Gastrocnemius medialis (tissue), 4 donors: ENCODE results near the gene COL6A1. TPM values are rescaled to one million over a fixed set of nuclear protein-coding genes. Genes with fewer than 3 reads are reported as not detected.
"Not testable (repeated sequence)": the region's sequence is repeated elsewhere in the genome, so short reads cannot be mapped to it uniquely, and the experiment has no call there.

ENCODE experiments used
- ATAC-seq, 2 donors: fragments of 150-250 bp; one replicate each; pipeline ENCODE4 v1.9.1; 2016
- DNase-seq, 2 donors: peaks; one replicate each; pipeline ENCODE4 v3.0.0-alpha.2; 2019
- H3K27ac ChIP-seq, 4 donors: fragments of 200-600 bp; sonication (generic); 1 replicate in 1 of 4; 2 replicates in 3 of 4; pipeline ENCODE4 v1.5.1; 2016 to 2018; ENCODE audit warnings: mild to moderate bottlenecking in 2 of 4, moderate library complexity in 1 of 4
- H3K27me3 ChIP-seq, 3 donors: fragments of 200-600 bp; sonication (generic) in 2 of 3; 1 replicate in 1 of 3; 2 replicates in 2 of 3; pipeline versions ENCODE4 v1.5.1 to v1.6.0; 2016 to 2019; ENCODE audit warnings: mild to moderate bottlenecking in 1 of 3, moderate library complexity in 1 of 3
- H3K36me3 ChIP-seq, 2 donors: fragments of 200-600 bp; sonication (generic) in 1 of 2; one replicate each; pipeline ENCODE4 v1.5.1; 2017 to 2018
- H3K4me1 ChIP-seq, 2 donors: fragments of 200-600 bp; sonication (generic) in 1 of 2; one replicate each; pipeline ENCODE4 v1.5.1; 2016 to 2017; ENCODE audit warnings: mild to moderate bottlenecking in 2 of 2
- H3K4me3 ChIP-seq, 4 donors: fragments of 200-600 bp; sonication (generic) in 3 of 4; 1 replicate in 1 of 4; 2 replicates in 3 of 4; pipeline ENCODE4 v1.5.1; 2016 to 2019; ENCODE audit warnings: mild to moderate bottlenecking in 2 of 4
- H3K9me3 ChIP-seq, 3 donors: fragments of 200-600 bp; sonication (generic) in 2 of 3; 1 replicate in 1 of 3; 2 replicates in 2 of 3; pipeline ENCODE4 v1.5.1; 2016 to 2019
- CTCF ChIP-seq, 5 experiments: fragments of 450-650 bp in 3 of 5; fragments of 200-600 bp in 2 of 5; sonication (generic) in 2 of 5; IDR thresholded peaks in 4 of 5; conservative IDR thresholded peaks in 1 of 5; 1 replicate in 4 of 5; 2 replicates in 1 of 5; pipeline ENCODE4 v1.5.1; 2016 to 2019; ENCODE audit warnings: antibody characterized with exemption in 5 of 5, mild to moderate bottlenecking in 3 of 5, moderate library complexity in 3 of 5
- POLR2A ChIP-seq, 2 donors: fragments of 450-650 bp; IDR thresholded peaks; one replicate each; pipeline ENCODE4 v1.6.1; 2017; ENCODE audit warnings: antibody characterized with exemption in 2 of 2, mild to moderate bottlenecking in 2 of 2, moderate library complexity in 2 of 2
- in situ Hi-C, 4 donors: fragments of 200-750 bp; cut with MboI; loops; one replicate each; pipeline versions ENCODE4 v1.15.0 to v1.8.0; 2017; ENCODE audit warnings: low sequenced_read_pairs in 4 of 4
- intact Hi-C: fragments of 100-400 bp; cut with DNase I; formaldehyde crosslinking; loops from one replicate; pipeline ENCODE4 v1.15.1; 2023; ENCODE audit warnings: low total_unique reads
- total RNA-seq, 4 donors: library from RNA; depleted of rRNA; stranded (reverse); fragments of >200 nt; gene quantifications; one replicate each; pipeline versions ENCODE4 v1.1.0 to v1.2.3, GENCODE V29; 2016

The COL6A1 gene
- total RNA-seq, 4 donors from 2014 or later = 50.5 to 97.8 (median 73.3) TPM

DNA sequence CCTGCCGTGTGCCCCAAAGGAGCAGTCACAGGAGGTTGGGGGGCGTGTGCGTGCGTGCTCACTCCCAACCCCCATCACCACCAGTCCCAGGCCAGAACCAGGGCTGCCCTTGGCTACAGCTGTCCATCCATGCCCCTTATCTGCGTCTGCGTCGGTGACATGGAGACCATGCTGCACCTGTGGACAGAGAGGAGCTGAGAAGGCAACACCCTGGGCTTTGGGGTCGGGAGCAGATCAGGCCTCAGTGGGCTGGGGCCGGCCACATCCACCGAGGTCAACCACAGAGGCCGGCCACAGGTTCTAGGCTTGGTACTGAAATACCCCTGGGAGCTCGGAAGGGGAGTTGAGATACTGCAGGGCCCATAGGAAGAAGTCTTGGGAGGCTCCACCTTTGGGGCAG lies 23.5 kb downstream of the COL6A1 start:
- intact Hi-C loops = no loop called here
- DNase-seq = no peak
- no peak overlapping the region for H3K27ac ChIP-seq
- no peak for ATAC-seq
- H3K27me3 ChIP-seq = no peaks in the 10 kb centered on the region
- no peaks in the 10 kb centered on the region for H3K9me3 ChIP-seq
- no peak for TF ChIP-seq CTCF (IDR thresholded peaks at IDR 0.05 in 4 of 5, conservative IDR thresholded peaks at IDR 0.05 in 1 of 5)
- no peak for TF ChIP-seq POLR2A (IDR thresholded peaks at IDR 0.05)
- H3K4me3 ChIP-seq = no peak overlapping the region
- H3K36me3 ChIP-seq = peaks cover 0 to 28% of the 10 kb centered on the region in 2 donors
- in situ Hi-C loops = no loop called here
- H3K4me1 ChIP-seq = no peaks in the 10 kb centered on the region

- H3K27ac ChIP-seq = no peak overlapping the region
- ATAC-seq (no peak), DNase-seq (no peak)
- intact Hi-C loops (no loop called here), in situ Hi-C loops (no loop called here)
- no peaks in the 10 kb centered on the region for H3K4me1 ChIP-seq
- TF ChIP-seq CTCF (IDR thresholded peaks at IDR 0.05 in 4 of 5, conservative IDR thresholded peaks at IDR 0.05 in 1 of 5) (no peak), POLR2A (IDR thresholded peaks at IDR 0.05) (no peak)
- no peaks in the 10 kb centered on the region for H3K27me3 ChIP-seq
- no peaks in the 10 kb centered on the region for H3K9me3 ChIP-seq
- H3K36me3 ChIP-seq = peaks cover 0 to 28% of the 10 kb centered on the region in 2 donors
- no peak overlapping the region for H3K4me3 ChIP-seq
These were observed 23.9 kb downstream of the COL6A1 start for GRCh38 chr21:46005481-46005881.

- H3K4me3 ChIP-seq, H3K9me3 ChIP-seq, in situ Hi-C loops, H3K27me3 ChIP-seq, ATAC-seq, intact Hi-C loops, DNase-seq, H3K4me1 ChIP-seq, H3K27ac ChIP-seq: not testable (repeated sequence)
- H3K36me3 ChIP-seq = peaks cover 0 to 25% of the 10 kb centered on the region in 2 donors
These were observed 24.4 kb downstream of the COL6A1 start for GRCh38 chr21:46005894-46006546.

GRCh38 chr21:46006547-46007491 lies 25.2 kb downstream of the COL6A1 start:
- Histone ChIP-seq H3K36me3 (peaks cover 0 to 17% of the 10 kb centered on the region in 2 donors), H3K9me3 (no peaks in the 10 kb centered on the region), H3K4me3 (no peak overlapping the region), H3K27ac (no peak overlapping the region), H3K4me1 (no peaks in the 10 kb centered on the region), H3K27me3 (no peaks in the 10 kb centered on the region)
- intact Hi-C loops (no loop called here), in situ Hi-C loops (no loop called here)
- DNase-seq (no peak), ATAC-seq (no peak)
- TF ChIP-seq CTCF (IDR thresholded peaks at IDR 0.05 in 4 of 5, conservative IDR thresholded peaks at IDR 0.05 in 1 of 5) = no peak
- TF ChIP-seq POLR2A (IDR thresholded peaks at IDR 0.05) = no peak

GRCh38 chr21:46007492-46007868 lies 25.9 kb downstream of the COL6A1 start:
- H3K27ac ChIP-seq = no peak overlapping the region
- H3K36me3 ChIP-seq = peaks cover 0 to 14% of the 10 kb centered on the region in 2 donors
- H3K9me3 ChIP-seq = no peaks in the 10 kb centered on the region
- no peak overlapping the region for H3K4me3 ChIP-seq
- TF ChIP-seq CTCF (IDR thresholded peaks at IDR 0.05 in 4 of 5, conservative IDR thresholded peaks at IDR 0.05 in 1 of 5) (no peak), POLR2A (IDR thresholded peaks at IDR 0.05) (no peak)
- H3K4me1 ChIP-seq = no peaks in the 10 kb centered on the region
- ATAC-seq = no peak
- intact Hi-C loops (no loop called here), in situ Hi-C loops (no loop called here)
- H3K27me3 ChIP-seq = no peaks in the 10 kb centered on the region
- DNase-seq = no peak
